GM12878 (cell line): Measurements from ENCODE around the gene ACOT13. TPM values are rescaled to one million over a fixed set of nuclear protein-coding genes. Genes with fewer than 3 reads are reported as not detected.

ENCODE experiments used
- ATAC-seq: fragments of 200-7000 bp; cut with Tn5 transposase; 3 replicates; pipeline ENCODE4 v1.9.1; 2020; ENCODE audit warnings: mild to moderate bottlenecking, moderate library complexity
- BruUV-seq: library from RNA; stranded (reverse); fragments of 400-500 nt; replicated peaks from 2 replicates; lab custom pipeline; 2021; lab: Mats Ljungman, UMichigan
- CTCF ChIA-PET: fragments of 300-600 bp; sonication (Branson Sonifier 250); formaldehyde crosslinking; extraction: SDS; loops from one replicate; lab custom pipeline; 2021; ENCODE audit warnings: inconsistent platforms; lab: Yijun Ruan, JAX
- POLR2A ChIA-PET: fragments of 350-600 bp; formaldehyde crosslinking; extraction: SDS; loops from one replicate; lab custom pipeline; 2021; ENCODE audit warnings: inconsistent platforms; lab: Charles Lee
- RAD21 ChIA-PET: fragments of 300-600 bp; sonication (Branson Sonifier 250); formaldehyde crosslinking; loops from one replicate; lab custom pipeline; 2023; ENCODE audit warnings: antibody characterized with exemption; ENCODE audit not compliant: unreplicated experiment; lab: Charles Lee
- SMC1A ChIA-PET: fragments of 300-600 bp; sonication (Branson Sonifier 250); formaldehyde crosslinking; loops from one replicate; lab custom pipeline; 2023; ENCODE audit not compliant: unreplicated experiment, uncharacterized antibody; lab: Charles Lee
- DNase-seq: peaks from one replicate; pipeline ENCODE4 v3.0.0-alpha.2; 2011; ENCODE audit warnings: low read depth, low spot score
- FAIRE-seq: peaks from 3 replicates; lab custom pipeline; 2011; peaks lifted over from hg19 to GRCh38; lab: Jason Lieb, UNC
- H2AFZ ChIP-seq: 2 replicates; pipeline ENCODE4 v1.6.0; 2011; ENCODE audit warnings: low read depth, low read length, control low read depth; ENCODE audit not compliant: control insufficient read depth
- H3K27ac ChIP-seq: 2 replicates; pipeline ENCODE4 v1.5.1; 2011; ENCODE audit warnings: control low read depth; ENCODE audit not compliant: control insufficient read depth, insufficient read depth
- H3K27me3 ChIP-seq, 2 experiments: replicated peaks in 1 of 2; 2 replicates each; pipeline versions ENCODE4 v1.6.0 to v1.6.1; 2011; ENCODE audit warnings: low read length in 1 of 2; ENCODE audit not compliant: control insufficient read depth in 2 of 2, insufficient read depth in 2 of 2
- H3K36me3 ChIP-seq, 2 experiments: 2 replicates each; pipeline ENCODE4 v1.5.1; 2011; ENCODE audit warnings: low read length in 1 of 2; ENCODE audit not compliant: control insufficient read depth in 2 of 2, insufficient read depth in 2 of 2
- H3K4me1 ChIP-seq: 2 replicates; pipeline ENCODE4 v1.6.1; 2011; ENCODE audit warnings: mild to moderate bottlenecking, low read length, moderate library complexity, mixed read lengths; ENCODE audit not compliant: control insufficient read depth, insufficient read depth
- H3K4me2 ChIP-seq: 2 replicates; pipeline ENCODE4 v1.6.0; 2011; ENCODE audit warnings: control low read depth; ENCODE audit not compliant: control insufficient read depth, insufficient read depth
- H3K4me3 ChIP-seq: fragments of 200-600 bp; sonication (generic); 2 replicates; pipeline ENCODE4 v1.5.1; 2016
- H3K79me2 ChIP-seq: 2 replicates; pipeline ENCODE4 v1.6.0; 2011; ENCODE audit warnings: low read length; ENCODE audit not compliant: control insufficient read depth, insufficient read depth
- H3K9ac ChIP-seq: 2 replicates; pipeline ENCODE4 v1.8.0; 2011; ENCODE audit warnings: low read length, control low read depth, mixed read lengths; ENCODE audit not compliant: control insufficient read depth, insufficient read depth
- H3K9me3 ChIP-seq: replicated peaks from 3 replicates; pipeline ENCODE4 v1.5.1; 2011; ENCODE audit warnings: mild to moderate bottlenecking, low read length; ENCODE audit not compliant: control insufficient read depth, insufficient read depth
- H4K20me1 ChIP-seq: 2 replicates; pipeline ENCODE4 v1.6.0; 2011; ENCODE audit not compliant: control insufficient read depth, insufficient read depth
- ATF7 ChIP-seq: fragments of 450-650 bp; IDR thresholded peaks from 2 replicates; pipeline ENCODE4 v1.6.1; 2016; ENCODE audit warnings: low read depth, mild to moderate bottlenecking
- BACH1 ChIP-seq: fragments of 450-650 bp; IDR thresholded peaks from 2 replicates; pipeline ENCODE4 v1.6.1; 2017; ENCODE audit warnings: mild to moderate bottlenecking, borderline replicate concordance
- BRCA1 ChIP-seq: IDR thresholded peaks from 2 replicates; pipeline ENCODE4 v1.6.1; 2011; ENCODE audit warnings: low read depth, low read length, improper control_type of control experiment
- CHD1 ChIP-seq: IDR thresholded peaks from 2 replicates; pipeline ENCODE4 v1.6.1; 2012; ENCODE audit warnings: low read depth, low read length, improper control_type of control experiment
- EED ChIP-seq: sonication (generic); IDR thresholded peaks from 2 replicates; pipeline ENCODE4 v1.6.1; 2016; ENCODE audit warnings: antibody characterized with exemption, low read depth
- GABPA ChIP-seq: IDR thresholded peaks from 2 replicates; pipeline ENCODE4 v1.6.1; 2014; ENCODE audit warnings: antibody characterized with exemption, low read depth, mild to moderate bottlenecking, inconsistent platforms
- IKZF1 ChIP-seq: fragments of 450-650 bp; conservative IDR thresholded peaks from 2 replicates; pipeline ENCODE4 v1.6.1; 2017; ENCODE audit warnings: antibody characterized with exemption, mild to moderate bottlenecking
- KLF5 ChIP-seq: fragments of 450-650 bp; IDR thresholded peaks from 2 replicates; pipeline ENCODE4 v1.6.1; 2014; ENCODE audit warnings: mild to moderate bottlenecking; ENCODE audit not compliant: partially characterized antibody
- MTA3 ChIP-seq: IDR thresholded peaks from 2 replicates; pipeline ENCODE4 v1.6.1; 2012; ENCODE audit warnings: low read length, inconsistent platforms, borderline replicate concordance
- POU2F2 ChIP-seq: IDR thresholded peaks from 3 replicates; pipeline ENCODE4 v1.6.1; 2011; ENCODE audit warnings: low read depth, mild to moderate bottlenecking, low read length, borderline replicate concordance
- SMAD1 ChIP-seq: fragments of 450-650 bp; IDR thresholded peaks from 2 replicates; pipeline ENCODE4 v1.6.1; 2018; ENCODE audit warnings: mild to moderate bottlenecking, low read depth; ENCODE audit not compliant: partially characterized antibody
- SUPT20H ChIP-seq: IDR thresholded peaks from 2 replicates; pipeline ENCODE4 v1.6.1; 2011; ENCODE audit warnings: low read depth, mild to moderate bottlenecking, low read length, moderate library complexity, borderline replicate concordance; ENCODE audit not compliant: control insufficient read depth
- SUZ12 ChIP-seq: fragments of 200-600 bp; sonication (generic); IDR thresholded peaks from one replicate; pipeline ENCODE4 v1.6.1; 2018; ENCODE audit warnings: antibody characterized with exemption, mild to moderate bottlenecking; ENCODE audit not compliant: unreplicated experiment
- WGBS: methylation state at CpG from one replicate; pipeline ENCODE4 v1.1.6; 2016; ENCODE audit warnings: low lambda C conversion rate; ENCODE audit not compliant: insufficient replicate concordance, insufficient coverage; ENCODE audit errors: missing lambda C conversion rate; 5-methylcytosine and 5-hydroxymethylcytosine counted together
- in situ Hi-C: fragments of 300-500 bp; cut with MboI; formaldehyde crosslinking; loops from 9 replicates; pipeline ENCODE4 v1.14.3; 2018; ENCODE audit warnings: mixed read lengths
- intact Hi-C: fragments of 100-400 bp; cut with micrococcal nuclease; formaldehyde crosslinking; loops from one replicate; pipeline ENCODE4 v1.14.2; 2022; ENCODE audit not compliant: unreplicated experiment
- polyA plus RNA-seq, 11 experiments: library from polyadenylated mRNA; depleted of rRNA in 4 of 11; unstranded in 6 of 11; stranded (reverse) in 5 of 11; fragments of >200 nt; fragmentation: Nextera tagmentation in 4 of 11; fragmentation: Illumina TruSeq in 1 of 11; extraction: Ambion mirVana in 4 of 11; extraction: Trizol in 1 of 11; gene quantifications; 1 replicate in 1 of 11; 2 replicates in 10 of 11; pipeline versions ENCODE4 v1.2.1 to v1.2.3, GENCODE V29; 2011 to 2016; ENCODE audit warnings: inconsistent platforms in 2 of 11, missing spikeins in 2 of 11, low read depth in 1 of 11
- total RNA-seq, 4 experiments: library from RNA; depleted of rRNA in 3 of 4; stranded (reverse); fragments of >200 nt in 3 of 4; fragmentation: Illumina TruSeq in 1 of 4; extraction: Trizol in 1 of 4; gene quantifications; 2 replicates each; pipeline versions ENCODE4 v1.2.1 to v1.2.3, GENCODE V29; 2013 to 2021
- TF ChIP-seq, protein P1 (sequence below): IDR thresholded peaks from 2 replicates; pipeline ENCODE4 v1.6.1; 2012; ENCODE audit warnings: low read depth, low read length, improper control_type of control experiment

The ACOT13 gene
- total and polyA plus RNA-seq, 10 of the 15 experiments (the other 5 are each of a cell fraction or from before 2014, with no cell fraction given): 6.0 to 60.6 (median 36.6) TPM

DNA sequence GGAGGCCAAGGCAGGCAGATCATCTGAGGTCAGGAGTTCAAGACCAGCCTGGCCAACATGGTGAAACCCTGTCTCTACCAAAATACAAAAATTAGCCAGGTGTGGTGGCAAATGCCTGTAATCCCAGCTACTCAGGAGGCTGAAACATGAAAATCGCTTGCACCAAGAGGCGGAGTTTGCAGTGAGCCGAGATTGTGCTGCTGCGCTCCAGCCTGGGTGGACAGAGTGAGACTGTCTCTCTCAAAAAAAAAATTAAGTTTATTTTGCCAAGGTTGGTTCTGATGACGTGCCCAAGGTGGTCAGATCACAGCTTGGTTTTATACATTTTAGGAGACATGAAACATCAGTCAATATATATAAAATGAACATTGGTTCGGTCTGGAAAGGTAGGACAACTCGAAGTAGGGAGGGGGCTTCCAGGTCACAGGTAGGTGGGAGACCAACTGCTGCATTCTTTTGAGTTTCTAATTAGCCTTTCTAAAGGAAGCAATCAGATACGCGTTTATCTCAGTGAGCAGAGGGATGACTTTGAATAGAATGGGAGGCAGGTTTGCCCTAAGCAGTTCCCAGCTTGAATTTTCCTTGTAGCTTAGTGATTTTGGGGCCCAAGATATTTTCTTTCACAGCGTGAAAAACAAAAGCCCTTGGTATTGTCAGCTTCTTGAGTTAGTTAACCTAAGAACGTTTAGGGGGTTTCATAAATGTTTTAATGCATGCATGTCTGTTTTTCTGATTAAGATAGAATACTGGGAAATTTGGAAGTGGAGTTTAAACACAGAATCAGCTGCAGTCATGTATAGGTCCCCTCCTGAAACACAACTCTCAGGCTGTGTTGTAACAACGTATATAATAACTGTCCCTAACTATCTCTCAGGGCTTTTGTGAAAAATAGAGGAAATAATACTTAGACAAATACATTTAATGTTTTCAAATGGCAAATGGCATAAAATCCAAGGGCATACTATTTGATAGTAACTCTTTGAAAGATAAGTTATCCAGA is 16.7 kb downstream of the ACOT13 start:
- RAD21 ChIA-PET: no interaction called here
- Histone ChIP-seq H3K27ac (no peak overlapping the region), H3K36me3 (no peaks in the 10 kb centered on the region; a peak in 1 of 4 replicates), H3K9me3 (no peaks in the 10 kb centered on the region), H3K4me2 (no peak overlapping the region), H3K9ac (no peak overlapping the region), H3K4me3 (no peak overlapping the region), H4K20me1 (no peaks in the 10 kb centered on the region), H3K4me1 (no peaks in the 10 kb centered on the region), H2AFZ (no peak overlapping the region), H3K79me2 (no peaks in the 10 kb centered on the region), H3K27me3 (no peaks in the 10 kb centered on the region)
- CTCF ChIA-PET: interaction anchor here (1.0 to 1.7 kb wide), 3 partner anchors 97 to 102 kb away, joined by 3 read pairs; no protein-coding TSS in a partner anchor
- intact Hi-C loops (no loop called here), in situ Hi-C loops (no loop called here)
- ATAC-seq (no peak), FAIRE-seq (no peak), DNase-seq (no peak)
- SMC1A ChIA-PET: interaction anchor here (0.7 kb wide), 1 partner anchor 19 kb away, joined by 3 read pairs; no protein-coding TSS in a partner anchor
- BruUV-seq: no TSS peak
- no peak for TF ChIP-seq SUPT20H
- TF ChIP-seq, protein P1, sequence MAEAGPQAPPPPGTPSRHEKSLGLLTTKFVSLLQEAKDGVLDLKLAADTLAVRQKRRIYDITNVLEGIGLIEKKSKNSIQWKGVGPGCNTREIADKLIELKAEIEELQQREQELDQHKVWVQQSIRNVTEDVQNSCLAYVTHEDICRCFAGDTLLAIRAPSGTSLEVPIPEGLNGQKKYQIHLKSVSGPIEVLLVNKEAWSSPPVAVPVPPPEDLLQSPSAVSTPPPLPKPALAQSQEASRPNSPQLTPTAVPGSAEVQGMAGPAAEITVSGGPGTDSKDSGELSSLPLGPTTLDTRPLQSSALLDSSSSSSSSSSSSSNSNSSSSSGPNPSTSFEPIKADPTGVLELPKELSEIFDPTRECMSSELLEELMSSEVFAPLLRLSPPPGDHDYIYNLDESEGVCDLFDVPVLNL: no peak
- TF ChIP-seq KLF5: no peak
- no peak for TF ChIP-seq IKZF1
- TF ChIP-seq CHD1: no peak
- no peak for TF ChIP-seq EED
- no peak for TF ChIP-seq ATF7
- no peak for TF ChIP-seq POU2F2
- no peak for TF ChIP-seq GABPA
- TF ChIP-seq MTA3: no peak
- TF ChIP-seq SUZ12: no peak
- no peak for TF ChIP-seq SMAD1
- no peak for TF ChIP-seq BRCA1
- no peak for TF ChIP-seq BACH1
- POLR2A ChIA-PET: no interaction called here
- WGBS: 88% methylated on average over 12 of the region's 12 CpGs
